ENCODE measurements around the gene RPS2.

GRCh38 chr16:2006317-2006716, 41.7 kb upstream of the RPS2 start:
- no peak for TF ChIP-seq REST (IDR thresholded peaks at IDR 0.05; ENCODE audit: insufficient read depth in 1 of 2, low read depth in 2 of 2, low read length in 2 of 2)
- no peak for TF ChIP-seq POLR2AphosphoS5 (IDR thresholded peaks at IDR 0.05; ENCODE audit: low read depth, low read length)
- no peak for TF ChIP-seq SIN3A (IDR thresholded peaks at IDR 0.05; ENCODE audit: borderline replicate concordance, insufficient read depth, low read length)
- TF ChIP-seq TAF1 (IDR thresholded peaks at IDR 0.05; ENCODE audit: borderline replicate concordance, insufficient read depth, low read length) = no peak
- no peak for TF ChIP-seq FOXP2 (optimal IDR thresholded peaks at IDR 0.05; ENCODE audit: borderline replicate concordance, extremely low read depth, extremely low read length, insufficient read depth)

All from PFSK-1 (cell line).